Stomach smooth muscle (tissue), 2 donors: Measurements from ENCODE around the gene C14orf180.

Experiments used
- H3K27ac ChIP-seq: one replicate; pipeline ENCODE4 v1.7.0; 2013; ENCODE audit warnings: mild to moderate bottlenecking, low read length, inconsistent platforms
- H3K27me3 ChIP-seq, 2 donors: one replicate each; pipeline ENCODE4 v1.7.0; 2013; ENCODE audit warnings: low read length in 2 of 2; ENCODE audit not compliant: insufficient read depth in 2 of 2, control insufficient read depth in 1 of 2
- H3K36me3 ChIP-seq, 2 donors: one replicate each; pipeline ENCODE4 v1.7.0; 2013; ENCODE audit warnings: low read length in 2 of 2; ENCODE audit not compliant: control insufficient read depth in 2 of 2, insufficient read depth in 2 of 2
- H3K4me1 ChIP-seq: one replicate; pipeline ENCODE4 v1.7.0; 2013; ENCODE audit warnings: low read length; ENCODE audit not compliant: control insufficient read depth, insufficient read depth
- H3K4me3 ChIP-seq, 2 donors: one replicate each; pipeline ENCODE4 v1.7.0; 2013; ENCODE audit warnings: low read length in 2 of 2
- H3K9ac ChIP-seq, 2 donors: one replicate each; pipeline ENCODE4 v1.7.0; 2013; ENCODE audit warnings: low read length in 2 of 2, mild to moderate bottlenecking in 1 of 2
- H3K9me3 ChIP-seq, 2 donors: one replicate each; pipeline ENCODE4 v1.7.0; 2013; ENCODE audit warnings: low read length in 2 of 2; ENCODE audit not compliant: control insufficient read depth in 2 of 2
- donor health status: healthy.
- donor health status: Pancreatic carcinoma.

The C14orf180 gene

GRCh38 chr14:104582662-104583061, 3.1 kb downstream of the C14orf180 start:
- H3K9ac ChIP-seq, result no peak overlapping the region
- H3K27ac ChIP-seq, result no peak overlapping the region
- H3K36me3 ChIP-seq, result no peaks in the 10 kb centered on the region
- no peak overlapping the region for H3K4me3 ChIP-seq
- H3K9me3 ChIP-seq, result no peaks in the 10 kb centered on the region
- peaks cover 6 to 8% of the 10 kb centered on the region in 2 donors for H3K27me3 ChIP-seq
- H3K4me1 ChIP-seq, result peaks cover 7% of the 10 kb centered on the region

- Histone ChIP-seq H3K27me3 (peaks cover 4 to 6% of the 10 kb centered on the region in 2 donors), H3K36me3 (no peaks in the 10 kb centered on the region), H3K9ac (no peak overlapping the region), H3K27ac (no peak overlapping the region), H3K4me1 (peaks cover 7% of the 10 kb centered on the region), H3K4me3 (no peak overlapping the region), H3K9me3 (no peaks in the 10 kb centered on the region)
Measured at GRCh38 chr14:104583424-104584306, 4.1 kb downstream of the C14orf180 start.

GRCh38 chr14:104584557-104584956, 5.0 kb downstream of the C14orf180 start:
- H3K4me1 ChIP-seq, result peaks cover 5% of the 10 kb centered on the region

GRCh38 chr14:104585966-104586697, 6.6 kb downstream of the C14orf180 start:
- H3K27me3 ChIP-seq, result peaks cover 0 to 12% of the 10 kb centered on the region in 2 donors
- H3K27ac ChIP-seq, result no peak overlapping the region
- H3K4me3 ChIP-seq, result no peak overlapping the region
- no peaks in the 10 kb centered on the region for H3K9me3 ChIP-seq
- H3K4me1 ChIP-seq, result no peaks in the 10 kb centered on the region
- no peak overlapping the region for H3K9ac ChIP-seq
- H3K36me3 ChIP-seq, result no peaks in the 10 kb centered on the region

More at GRCh38 chr14:104584557-104584956, 5.0 kb downstream of the C14orf180 start:
- no peaks in the 10 kb centered on the region for H3K9me3 ChIP-seq
- no peak overlapping the region for H3K27ac ChIP-seq
- H3K9ac ChIP-seq, result no peak overlapping the region
- H3K4me3 ChIP-seq, result no peak overlapping the region
- peaks cover 0 to 6% of the 10 kb centered on the region in 2 donors for H3K27me3 ChIP-seq
- H3K36me3 ChIP-seq, result no peaks in the 10 kb centered on the region

- no peaks in the 10 kb centered on the region for H3K9me3 ChIP-seq
- no peak overlapping the region for H3K9ac ChIP-seq
- H3K36me3 ChIP-seq, result no peaks in the 10 kb centered on the region
- no peak overlapping the region for H3K27ac ChIP-seq
- no peak overlapping the region for H3K4me3 ChIP-seq
- H3K27me3 ChIP-seq, result peaks cover 0 to 12% of the 10 kb centered on the region in 2 donors
- H3K4me1 ChIP-seq, result no peaks in the 10 kb centered on the region
Measured at GRCh38 chr14:104586832-104587620, 7.5 kb downstream of the C14orf180 start.

- Histone ChIP-seq H3K9ac (no peak overlapping the region), H3K27me3 (peaks cover 0 to 12% of the 10 kb centered on the region in 2 donors), H3K9me3 (no peaks in the 10 kb centered on the region), H3K4me3 (no peak overlapping the region), H3K27ac (no peak overlapping the region), H3K36me3 (no peaks in the 10 kb centered on the region), H3K4me1 (no peaks in the 10 kb centered on the region)
Measured at GRCh38 chr14:104587641-104588040, 8.1 kb downstream of the C14orf180 start.

- H3K4me1 ChIP-seq, result no peaks in the 10 kb centered on the region
- H3K27ac ChIP-seq, result no peak overlapping the region
- no peaks in the 10 kb centered on the region for H3K36me3 ChIP-seq
- H3K9ac ChIP-seq, result no peak overlapping the region
- no peak overlapping the region for H3K4me3 ChIP-seq
- H3K9me3 ChIP-seq, result no peaks in the 10 kb centered on the region
- peaks cover 0 to 13% of the 10 kb centered on the region in 2 donors for H3K27me3 ChIP-seq
Measured at GRCh38 chr14:104588066-104588857, 8.7 kb downstream of the C14orf180 start.

- Histone ChIP-seq H3K27me3 (peaks cover 0 to 9% of the 10 kb centered on the region in 2 donors), H3K4me1 (no peaks in the 10 kb centered on the region), H3K36me3 (no peaks in the 10 kb centered on the region), H3K9ac (no peak overlapping the region), H3K27ac (no peak overlapping the region), H3K9me3 (no peaks in the 10 kb centered on the region), H3K4me3 (no peak overlapping the region)
Measured at GRCh38 chr14:104589338-104590195, 10.0 kb downstream of the C14orf180 start.

- no peaks in the 10 kb centered on the region for H3K36me3 ChIP-seq
- H3K27me3 ChIP-seq, result peaks cover 0 to 12% of the 10 kb centered on the region in 2 donors
- no peaks in the 10 kb centered on the region for H3K4me1 ChIP-seq
- H3K4me3 ChIP-seq, result no peak overlapping the region
- H3K9ac ChIP-seq, result no peak overlapping the region
- no peak overlapping the region for H3K27ac ChIP-seq
- no peaks in the 10 kb centered on the region for H3K9me3 ChIP-seq
Measured at GRCh38 chr14:104590240-104590965, 10.8 kb downstream of the C14orf180 start.
